CD14-positive monocyte (primary cell): Measurements from ENCODE around the gene KCNJ5. TPM values are rescaled to one million over a fixed set of nuclear protein-coding genes. Genes with fewer than 3 reads are reported as not detected.
A peak's percentile ranks its signal among the peaks of the same experiment; 100 is the strongest.

Source experiments
- DNase-seq, 3 donors: peaks; one replicate each; pipeline ENCODE4 v3.0.0-alpha.2; 2011 to 2022
- H2AFZ ChIP-seq: 2 replicates; pipeline ENCODE4 v1.6.0; 2012; ENCODE audit warnings: mild to moderate bottlenecking, low read depth, low read length, inconsistent platforms; ENCODE audit not compliant: insufficient read depth, poor library complexity, severe bottlenecking
- H3K27ac ChIP-seq, 2 donors: 1 replicate in 1 of 2; 2 replicates in 1 of 2; pipeline ENCODE4 v1.5.1; 2012 to 2013; ENCODE audit warnings: low read length in 2 of 2, control low read depth in 1 of 2, inconsistent platforms in 1 of 2, low read depth in 1 of 2, mild to moderate bottlenecking in 1 of 2
- H3K27me3 ChIP-seq, 2 donors: one replicate each; pipeline versions ENCODE4 v1.6.0 to v1.6.1; 2011 to 2013; ENCODE audit warnings: low read length in 2 of 2; ENCODE audit not compliant: control insufficient read depth in 2 of 2, insufficient read depth in 2 of 2
- H3K36me3 ChIP-seq, 2 donors: replicated peaks in 1 of 2; 1 replicate in 1 of 2; 2 replicates in 1 of 2; pipeline versions ENCODE4 v1.5.1 to v1.6.1; 2012 to 2013; ENCODE audit warnings: low read length in 2 of 2, control low read depth in 1 of 2, inconsistent platforms in 1 of 2, mild to moderate bottlenecking in 1 of 2; ENCODE audit not compliant: insufficient read depth in 2 of 2, control insufficient read depth in 1 of 2
- H3K4me1 ChIP-seq, 2 donors: 1 replicate in 1 of 2; 2 replicates in 1 of 2; pipeline versions ENCODE4 v1.5.1 to v1.6.1; 2012 to 2013; ENCODE audit warnings: low read length in 2 of 2, control low read depth in 1 of 2, inconsistent platforms in 1 of 2, mild to moderate bottlenecking in 1 of 2, moderate library complexity in 1 of 2; ENCODE audit not compliant: insufficient read depth in 2 of 2, control insufficient read depth in 1 of 2
- H3K4me2 ChIP-seq: replicated peaks from 2 replicates; pipeline ENCODE3; 2012; ENCODE audit warnings: low read length, moderate library complexity, mild to moderate bottlenecking; ENCODE audit not compliant: poor library complexity, severe bottlenecking; ENCODE audit errors: extremely low read depth
- H3K4me3 ChIP-seq, 3 experiments: fragments of 200-600 bp in 1 of 3; sonication (generic) in 1 of 3; replicated peaks in 1 of 3; 1 replicate in 2 of 3; 2 replicates in 1 of 3; pipeline ENCODE4 v1.5.1; 2011 to 2013; ENCODE audit warnings: low read length in 3 of 3, mild to moderate bottlenecking in 3 of 3, control low read depth in 2 of 3, low read depth in 2 of 3, inconsistent platforms in 1 of 3, moderate library complexity in 1 of 3
- H3K79me2 ChIP-seq: 2 replicates; pipeline ENCODE4 v1.6.0; 2012; ENCODE audit warnings: mild to moderate bottlenecking, control low read depth, inconsistent platforms, low read length, moderate library complexity; ENCODE audit not compliant: insufficient read depth
- H3K9ac ChIP-seq: 2 replicates; pipeline ENCODE4 v1.6.0; 2017; ENCODE audit warnings: low read length, mild to moderate bottlenecking; ENCODE audit not compliant: insufficient read depth, poor library complexity, severe bottlenecking
- H3K9me3 ChIP-seq, 2 donors: replicated peaks in 1 of 2; 1 replicate in 1 of 2; 2 replicates in 1 of 2; pipeline versions ENCODE4 v1.5.1 to v1.6.1; 2012 to 2013; ENCODE audit warnings: low read length in 2 of 2, control low read depth in 1 of 2; ENCODE audit not compliant: control insufficient read depth in 1 of 2, insufficient read depth in 1 of 2
- H4K20me1 ChIP-seq: 2 replicates; pipeline ENCODE4 v1.6.0; 2012; ENCODE audit warnings: mild to moderate bottlenecking, low read length, control low read depth, moderate library complexity; ENCODE audit not compliant: insufficient read depth
- H3K27ac Mint-ChIP-seq, 7 donors: one replicate each; pipeline ENCODE4 v1.8.0; 2020; ENCODE audit warnings: mild to moderate bottlenecking in 7 of 7, mixed read lengths in 7 of 7, moderate library complexity in 6 of 7, inconsistent platforms in 2 of 7
- H3K27me3 Mint-ChIP-seq, 3 donors: one replicate each; pipeline ENCODE4 v1.8.0; 2021 to 2022; ENCODE audit warnings: low read depth in 3 of 3, mild to moderate bottlenecking in 3 of 3, mixed read lengths in 3 of 3, moderate library complexity in 3 of 3, inconsistent platforms in 1 of 3
- H3K36me3 Mint-ChIP-seq, 2 donors: one replicate each; pipeline ENCODE4 v1.8.0; 2020; ENCODE audit warnings: mixed read lengths in 2 of 2, inconsistent platforms in 1 of 2, mild to moderate bottlenecking in 1 of 2
- H3K4me1 Mint-ChIP-seq: one replicate; pipeline ENCODE4 v1.8.0; 2020; ENCODE audit warnings: mild to moderate bottlenecking, mixed read lengths
- H3K4me3 Mint-ChIP-seq, 2 donors: one replicate each; pipeline ENCODE4 v1.8.0; 2020; ENCODE audit warnings: mild to moderate bottlenecking in 2 of 2, mixed read lengths in 2 of 2, moderate library complexity in 1 of 2
- H3K9me3 Mint-ChIP-seq, 7 donors: one replicate each; pipeline ENCODE4 v1.8.0; 2020 to 2022; ENCODE audit warnings: mixed read lengths in 7 of 7, mild to moderate bottlenecking in 6 of 7, moderate library complexity in 6 of 7, inconsistent platforms in 2 of 7
- WGBS: methylation state at CpG from one replicate; pipeline ENCODE4 v1.1.5; 2013; ENCODE audit warnings: missing lambda C conversion rate; ENCODE audit not compliant: insufficient coverage; 5-methylcytosine and 5-hydroxymethylcytosine counted together
- intact Hi-C, 2 donors: fragments of 100-400 bp; cut with micrococcal nuclease; formaldehyde crosslinking; loops; one replicate each; pipeline versions ENCODE4 v1.15.0 to v1.15.1; 2023
- polyA plus RNA-seq, 3 donors: library from polyadenylated mRNA; depleted of rRNA in 1 of 3; unstranded in 2 of 3; stranded (reverse) in 1 of 3; fragments of 300-500 nt in 2 of 3; fragments of >200 nt in 1 of 3; fragmentation: Illumina TruSeq in 2 of 3; gene quantifications; 1 replicate in 2 of 3; 2 replicates in 1 of 3; pipeline ENCODE4 v1.2.3, GENCODE V29; 2012 to 2021
- TF ChIP-seq, protein P1 (sequence below): fragments of 200-600 bp; IDR thresholded peaks from one replicate; pipeline ENCODE4 v1.8.0; 2022; ENCODE audit warnings: antibody characterized with exemption, mild to moderate bottlenecking

KCNJ5 gene
- polyA plus RNA-seq, 3 donors = 0.03 TPM; not detected in 2

DNA sequence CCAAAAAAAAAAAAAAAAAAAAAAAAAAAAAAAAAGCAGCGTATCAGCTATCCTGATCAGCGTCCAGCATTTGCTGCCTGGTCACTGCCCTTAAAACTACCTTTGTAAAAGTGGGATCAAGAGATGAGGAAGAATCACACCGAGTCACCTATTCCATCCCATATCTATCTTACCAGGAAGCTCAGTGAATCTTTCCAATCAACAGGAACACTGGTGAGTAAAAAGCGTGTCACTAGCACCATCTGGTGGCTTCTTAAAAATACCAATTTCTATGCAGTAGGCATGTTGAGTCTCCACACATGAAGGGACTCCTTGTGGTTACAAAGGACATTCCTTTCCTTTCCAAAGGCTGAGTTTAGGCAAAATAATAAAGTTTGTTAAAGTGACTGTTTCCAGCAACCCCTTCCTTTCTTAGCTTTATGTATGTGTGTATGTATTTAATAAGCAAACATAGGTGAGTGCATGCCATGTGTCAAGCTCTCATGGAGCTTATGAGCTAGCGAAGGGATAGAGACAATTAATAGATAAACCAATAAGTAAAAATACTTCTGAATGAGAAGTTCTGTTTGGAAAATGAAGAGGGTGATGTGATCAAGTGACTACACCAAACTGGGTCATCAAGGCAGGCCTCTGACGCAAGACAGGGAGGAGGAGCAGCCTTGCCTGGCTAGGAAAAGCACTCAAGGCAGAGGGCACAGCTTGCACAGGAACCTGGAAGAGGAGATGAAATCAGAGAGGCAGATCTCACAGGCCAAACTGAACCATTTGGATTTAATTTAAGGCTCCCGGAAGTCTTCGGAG is 65.4 kb downstream of the KCNJ5 start:
- Mint-ChIP-seq H3K4me3 (no peak overlapping the region), H3K4me1 (peaks cover 2% of the 10 kb centered on the region), H3K27ac (no peak overlapping the region), H3K36me3 (no peaks in the 10 kb centered on the region), H3K27me3 (peaks cover 0 to 9% (median 7%) of the 10 kb centered on the region in 3 donors), H3K9me3 (no peaks in the 10 kb centered on the region)
- Histone ChIP-seq H3K9ac (no peak overlapping the region), H3K4me3 (no peak overlapping the region), H3K9me3 (no peaks in the 10 kb centered on the region), H3K36me3 (no peaks in the 10 kb centered on the region), H2AFZ (no peak overlapping the region), H3K27ac (no peak overlapping the region), H3K4me1 (no peaks in the 10 kb centered on the region), H3K4me2 (no peak overlapping the region), H3K79me2 (no peaks in the 10 kb centered on the region), H3K27me3 (no peaks in the 10 kb centered on the region), H4K20me1 (no peaks in the 10 kb centered on the region)
- WGBS = 50% methylated on average over 2 of the region's 8 CpGs
- TF ChIP-seq, protein P1, sequence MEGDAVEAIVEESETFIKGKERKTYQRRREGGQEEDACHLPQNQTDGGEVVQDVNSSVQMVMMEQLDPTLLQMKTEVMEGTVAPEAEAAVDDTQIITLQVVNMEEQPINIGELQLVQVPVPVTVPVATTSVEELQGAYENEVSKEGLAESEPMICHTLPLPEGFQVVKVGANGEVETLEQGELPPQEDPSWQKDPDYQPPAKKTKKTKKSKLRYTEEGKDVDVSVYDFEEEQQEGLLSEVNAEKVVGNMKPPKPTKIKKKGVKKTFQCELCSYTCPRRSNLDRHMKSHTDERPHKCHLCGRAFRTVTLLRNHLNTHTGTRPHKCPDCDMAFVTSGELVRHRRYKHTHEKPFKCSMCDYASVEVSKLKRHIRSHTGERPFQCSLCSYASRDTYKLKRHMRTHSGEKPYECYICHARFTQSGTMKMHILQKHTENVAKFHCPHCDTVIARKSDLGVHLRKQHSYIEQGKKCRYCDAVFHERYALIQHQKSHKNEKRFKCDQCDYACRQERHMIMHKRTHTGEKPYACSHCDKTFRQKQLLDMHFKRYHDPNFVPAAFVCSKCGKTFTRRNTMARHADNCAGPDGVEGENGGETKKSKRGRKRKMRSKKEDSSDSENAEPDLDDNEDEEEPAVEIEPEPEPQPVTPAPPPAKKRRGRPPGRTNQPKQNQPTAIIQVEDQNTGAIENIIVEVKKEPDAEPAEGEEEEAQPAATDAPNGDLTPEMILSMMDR = peak; percentile 83
- intact Hi-C loops = loop anchor here (2.0 to 10.0 kb wide), 3 partner anchors 72 to 782 kb away; no protein-coding TSS in a partner anchor
- peak; percentile 21 to 72 (median 47) for DNase-seq

DNA sequence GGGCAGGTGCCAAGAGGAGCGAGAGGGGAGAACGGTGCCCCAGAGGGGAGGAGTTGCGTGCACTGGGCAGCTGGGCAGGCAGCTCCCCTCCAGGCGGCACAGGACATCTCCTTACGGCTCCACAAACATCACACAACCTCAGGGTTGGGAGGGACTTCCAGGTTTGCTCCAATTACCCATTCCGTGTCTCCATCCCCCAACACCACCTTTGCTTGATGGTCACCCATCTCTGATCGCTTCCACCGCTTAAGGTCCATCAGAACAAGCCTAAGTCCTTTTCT is 66.0 kb downstream of the KCNJ5 start:
- no peak overlapping the region for H3K4me2 ChIP-seq
- no peaks in the 10 kb centered on the region for H3K79me2 ChIP-seq
- H3K9me3 ChIP-seq = no peaks in the 10 kb centered on the region
- Mint-ChIP-seq H3K9me3 (no peaks in the 10 kb centered on the region), H3K4me1 (peaks cover 2% of the 10 kb centered on the region), H3K4me3 (no peak overlapping the region), H3K27me3 (peaks cover 0 to 9% (median 7%) of the 10 kb centered on the region in 3 donors), H3K36me3 (no peaks in the 10 kb centered on the region), H3K27ac (no peak overlapping the region)
- H3K36me3 ChIP-seq = no peaks in the 10 kb centered on the region
- no peak overlapping the region for H3K4me3 ChIP-seq
- no peak overlapping the region for H3K27ac ChIP-seq
- TF ChIP-seq, protein P1 = no peak
- no peak for DNase-seq
- H3K9ac ChIP-seq = no peak overlapping the region
- 100% methylated on average over 4 of the region's 8 CpGs for WGBS
- intact Hi-C loops = loop anchor here (2.0 to 10.0 kb wide), 3 partner anchors 72 to 782 kb away; no protein-coding TSS in a partner anchor
- no peaks in the 10 kb centered on the region for H3K27me3 ChIP-seq
- H2AFZ ChIP-seq = no peak overlapping the region
- H3K4me1 ChIP-seq = no peaks in the 10 kb centered on the region
- H4K20me1 ChIP-seq = no peaks in the 10 kb centered on the region
